ENCODE data around the gene SLC4A3.

Gene SLC4A3

GRCh38 chr2:219687882-219688559 is 60.6 kb downstream of the SLC4A3 start:
- no peak for DNase-seq (ENCODE audit: low read depth)
- Histone ChIP-seq H3K9me3 (ENCODE audit: control insufficient read depth, low read length) (no peaks in the 10 kb centered on the region), H3K36me3 (ENCODE audit: control insufficient read depth, insufficient read depth, low read length, severe bottlenecking) (no peaks in the 10 kb centered on the region), H3K9ac (ENCODE audit: low read length) (peak overlapping the region; percentile 65), H3K27me3 (replicated peaks; ENCODE audit: control insufficient read depth, insufficient read depth, low read length) (no peaks in the 10 kb centered on the region), H3K4me1 (ENCODE audit: control insufficient read depth, insufficient read depth, low read length) (peaks cover 41% of the 10 kb centered on the region), H3K4me3 (ENCODE audit: low read length) (no peak overlapping the region)

GRCh38 chr2:219688560-219689445 is 61.4 kb downstream of the SLC4A3 start:
- Histone ChIP-seq H3K4me1 (ENCODE audit: control insufficient read depth, insufficient read depth, low read length) (peaks cover 41% of the 10 kb centered on the region), H3K4me3 (ENCODE audit: low read length) (peak overlapping the region; percentile 11), H3K9me3 (ENCODE audit: control insufficient read depth, low read length) (no peaks in the 10 kb centered on the region), H3K27me3 (replicated peaks; ENCODE audit: control insufficient read depth, insufficient read depth, low read length) (no peaks in the 10 kb centered on the region), H3K9ac (ENCODE audit: low read length) (peak overlapping the region; percentile 65), H3K36me3 (ENCODE audit: control insufficient read depth, insufficient read depth, low read length, severe bottlenecking) (no peaks in the 10 kb centered on the region)
- peak; percentile 31 for DNase-seq (ENCODE audit: low read depth)

- DNase-seq (ENCODE audit: low read depth): peak; percentile 77
- H3K27me3 ChIP-seq (replicated peaks; ENCODE audit: control insufficient read depth, insufficient read depth, low read length): no peaks in the 10 kb centered on the region
- H3K9me3 ChIP-seq (ENCODE audit: control insufficient read depth, low read length): no peaks in the 10 kb centered on the region
- H3K9ac ChIP-seq (ENCODE audit: low read length): peak overlapping the region; percentile 65
- no peaks in the 10 kb centered on the region for H3K36me3 ChIP-seq (ENCODE audit: control insufficient read depth, insufficient read depth, low read length, severe bottlenecking)
- H3K4me1 ChIP-seq (ENCODE audit: control insufficient read depth, insufficient read depth, low read length): peaks cover 33% of the 10 kb centered on the region
- no peak overlapping the region for H3K4me3 ChIP-seq (ENCODE audit: low read length)
Measured at GRCh38 chr2:219689676-219690628, 62.5 kb downstream of the SLC4A3 start.

- no peaks in the 10 kb centered on the region for H3K36me3 ChIP-seq (ENCODE audit: control insufficient read depth, insufficient read depth, low read length, severe bottlenecking)
- peak overlapping the region; percentile 65 for H3K9ac ChIP-seq (ENCODE audit: low read length)
- H3K9me3 ChIP-seq (ENCODE audit: control insufficient read depth, low read length): no peaks in the 10 kb centered on the region
- H3K4me3 ChIP-seq (ENCODE audit: low read length): no peak overlapping the region
- H3K4me1 ChIP-seq (ENCODE audit: control insufficient read depth, insufficient read depth, low read length): peaks cover 24% of the 10 kb centered on the region
- DNase-seq (ENCODE audit: low read depth): no peak
- no peaks in the 10 kb centered on the region for H3K27me3 ChIP-seq (replicated peaks; ENCODE audit: control insufficient read depth, insufficient read depth, low read length)
Measured at GRCh38 chr2:219691571-219691970, 64.1 kb downstream of the SLC4A3 start.
